ELR (cell line): ENCODE measurements around the gene SLC5A5.

Experiments
- DNase-seq: peaks from one replicate; pipeline ENCODE4 v3.0.0-alpha.2; 2015; ENCODE audit warnings: low read depth

The SLC5A5 gene

DNA sequence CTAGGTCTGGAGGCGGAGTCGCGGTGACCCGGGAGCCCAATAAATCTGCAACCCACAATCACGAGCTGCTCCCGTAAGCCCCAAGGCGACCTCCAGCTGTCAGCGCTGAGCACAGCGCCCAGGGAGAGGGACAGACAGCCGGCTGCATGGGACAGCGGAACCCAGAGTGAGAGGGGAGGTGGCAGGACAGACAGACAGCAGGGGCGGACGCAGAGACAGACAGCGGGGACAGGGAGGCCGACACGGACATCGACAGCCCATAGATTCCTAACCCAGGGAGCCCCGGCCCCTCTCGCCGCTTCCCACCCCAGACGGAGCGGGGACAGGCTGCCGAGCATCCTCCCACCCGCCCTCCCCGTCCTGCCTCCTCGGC lies at the start of gene SLC5A5:
TSS of gene SLC5A5 (plus strand) at position 68 of the 373 bp plus-strand sequence. CDS start 375 bp downstream, outside the sequence.
- DNase-seq = no peak

GRCh38 chr19:17824339-17824738 lies 47.4 kb upstream of the SLC5A5 start:
- DNase-seq = no peak

GRCh38 chr19:17826508-17827056 lies 45.2 kb upstream of the SLC5A5 start:
- no peak for DNase-seq

GRCh38 chr19:17829855-17830566 lies 41.7 kb upstream of the SLC5A5 start:
- no peak for DNase-seq

GRCh38 chr19:17830567-17831418 lies 41.0 kb upstream of the SLC5A5 start:
- DNase-seq = peak; percentile 48

- DNase-seq = no peak
Measured at GRCh38 chr19:17831419-17831888, 40.3 kb upstream of the SLC5A5 start.

- DNase-seq = no peak
Measured at GRCh38 chr19:17832443-17833208, 39.1 kb upstream of the SLC5A5 start.

DNA sequence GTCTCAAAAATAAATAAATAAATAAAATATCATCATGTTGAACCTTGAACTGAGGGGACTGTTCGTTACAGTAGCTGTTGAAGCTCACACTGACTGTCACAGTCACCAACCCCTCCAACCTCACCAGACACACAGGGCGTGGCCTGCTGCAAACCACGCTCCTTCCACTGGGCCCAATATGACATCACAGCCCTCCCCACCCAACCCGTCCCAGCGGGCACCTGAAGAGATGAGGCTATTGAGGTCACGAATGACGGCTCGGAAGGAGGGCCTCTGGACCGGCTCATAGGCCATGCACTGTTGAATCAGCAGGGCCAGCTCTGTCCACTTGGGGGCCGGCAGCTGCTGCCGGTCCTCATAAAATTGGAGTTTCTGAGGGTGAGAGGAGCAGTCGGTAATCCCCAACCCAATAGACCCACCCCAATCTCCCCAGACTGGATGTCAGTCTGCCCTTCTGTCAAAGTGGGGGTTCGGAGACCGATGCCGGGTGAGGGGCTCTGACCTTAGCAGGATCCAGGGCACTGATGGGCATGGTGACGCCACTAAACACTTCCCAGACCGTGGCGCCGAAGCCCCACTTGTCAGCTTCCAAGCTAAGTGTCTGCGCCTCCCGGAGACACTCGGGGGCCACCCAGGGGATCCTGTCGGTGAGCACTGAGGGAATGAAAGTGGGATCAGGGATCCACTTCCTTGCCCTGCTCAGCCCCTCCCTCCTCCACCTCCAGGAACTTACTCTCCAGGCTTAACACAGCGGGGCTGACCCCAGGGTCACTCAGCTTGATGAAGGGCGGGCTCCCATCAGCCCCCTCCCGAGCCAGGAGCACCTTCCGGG lies 37.2 kb upstream of the SLC5A5 start:
- DNase-seq = peak; percentile 33

DNA sequence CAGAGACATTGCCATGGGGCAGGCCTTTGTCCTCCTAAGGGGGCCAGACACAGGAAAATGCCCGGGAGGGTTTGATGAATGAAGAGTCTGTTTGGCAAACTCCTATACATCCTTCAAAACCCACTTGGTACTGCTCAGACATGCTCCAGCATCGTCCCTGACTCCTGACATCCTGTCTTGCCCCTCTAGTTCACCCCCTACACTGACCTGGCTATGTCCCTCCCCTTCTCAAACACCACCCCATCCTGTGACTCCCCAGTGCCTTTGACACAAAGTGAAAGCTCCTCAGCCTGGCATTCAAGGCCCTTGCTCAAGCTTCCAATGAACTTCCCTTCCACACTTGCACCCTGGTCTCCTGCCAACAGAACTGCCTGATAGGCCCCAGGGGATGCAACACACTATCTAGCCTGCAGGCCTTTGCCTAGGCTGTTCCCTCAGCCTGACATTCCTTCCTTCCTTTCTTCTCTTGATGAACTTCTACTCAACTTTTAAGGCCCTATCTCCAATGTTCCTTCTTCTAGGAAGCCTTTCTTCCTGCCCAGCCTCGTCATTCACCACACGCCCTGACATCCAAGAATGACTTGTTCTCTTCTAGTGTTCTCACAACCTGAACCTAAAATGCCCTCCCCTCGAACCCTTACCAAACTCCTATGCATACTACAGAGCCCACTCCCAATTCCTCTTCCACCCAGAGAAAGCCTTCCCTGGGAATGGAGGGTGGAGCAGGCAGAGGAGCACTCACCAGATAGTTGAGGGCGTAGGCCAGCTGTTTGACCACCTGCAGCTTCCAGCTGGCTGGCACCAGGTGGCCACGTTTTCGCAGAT lies 36.4 kb upstream of the SLC5A5 start:
- no peak for DNase-seq

GRCh38 chr19:17836530-17836929 lies 35.2 kb upstream of the SLC5A5 start:
- DNase-seq = no peak

DNA sequence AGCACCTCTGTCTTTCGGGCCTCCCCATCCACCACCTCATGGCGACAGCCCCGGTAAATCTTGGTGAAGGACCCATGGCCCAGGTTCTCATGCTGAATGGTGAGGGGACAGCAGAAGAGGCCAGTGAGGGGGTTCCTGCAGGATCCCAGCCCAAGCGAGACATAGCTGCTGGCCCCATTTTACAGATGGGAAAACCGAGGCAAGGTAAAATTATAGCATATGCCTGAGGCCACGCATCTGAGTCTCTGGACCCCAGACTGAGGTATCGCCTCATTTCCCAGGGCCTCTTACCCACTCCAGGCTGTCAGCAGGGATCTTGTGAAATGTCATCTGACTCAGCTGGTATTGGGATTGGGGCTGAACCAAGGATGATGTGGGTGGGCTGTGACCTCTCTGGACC lies 33.8 kb upstream of the SLC5A5 start:
- DNase-seq = no peak

- DNase-seq = no peak
Measured at GRCh38 chr19:17840019-17840418, 31.7 kb upstream of the SLC5A5 start.

- DNase-seq = no peak
Measured at GRCh38 chr19:17841371-17841809, 30.4 kb upstream of the SLC5A5 start.

- peak; percentile 85 for DNase-seq
Measured at GRCh38 chr19:17841810-17842662, 29.7 kb upstream of the SLC5A5 start.

DNA sequence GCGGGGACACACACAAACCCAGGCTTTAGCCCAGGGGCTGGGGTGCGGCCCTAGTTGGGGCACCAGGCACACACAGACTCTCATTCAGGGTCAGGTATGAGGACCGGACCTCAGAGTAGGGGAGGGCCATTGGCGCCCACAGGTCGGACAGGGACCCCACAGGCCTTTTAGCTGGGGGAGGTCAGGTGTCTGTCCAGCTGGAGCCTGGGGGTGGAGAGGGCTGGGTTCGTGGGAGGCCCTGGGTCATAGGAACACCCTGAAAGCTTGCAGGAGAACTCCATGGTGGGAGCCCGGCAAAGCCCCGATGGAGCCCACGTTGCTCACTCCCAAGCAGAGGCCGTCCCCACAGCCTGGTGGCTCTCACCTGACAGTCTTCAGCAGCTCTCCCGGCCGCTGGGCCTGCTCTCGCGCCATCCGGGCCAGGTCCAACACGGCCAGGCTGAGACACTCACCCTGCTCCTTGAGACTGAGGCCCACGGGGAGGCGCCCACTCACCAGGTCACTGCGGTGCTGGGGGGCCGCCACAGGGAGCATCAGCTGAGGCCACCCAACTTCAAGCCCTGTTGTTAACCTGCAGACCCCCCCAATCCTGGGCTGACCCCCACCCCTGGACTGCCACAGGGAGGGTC lies 29.0 kb upstream of the SLC5A5 start:
- DNase-seq = no peak

DNA sequence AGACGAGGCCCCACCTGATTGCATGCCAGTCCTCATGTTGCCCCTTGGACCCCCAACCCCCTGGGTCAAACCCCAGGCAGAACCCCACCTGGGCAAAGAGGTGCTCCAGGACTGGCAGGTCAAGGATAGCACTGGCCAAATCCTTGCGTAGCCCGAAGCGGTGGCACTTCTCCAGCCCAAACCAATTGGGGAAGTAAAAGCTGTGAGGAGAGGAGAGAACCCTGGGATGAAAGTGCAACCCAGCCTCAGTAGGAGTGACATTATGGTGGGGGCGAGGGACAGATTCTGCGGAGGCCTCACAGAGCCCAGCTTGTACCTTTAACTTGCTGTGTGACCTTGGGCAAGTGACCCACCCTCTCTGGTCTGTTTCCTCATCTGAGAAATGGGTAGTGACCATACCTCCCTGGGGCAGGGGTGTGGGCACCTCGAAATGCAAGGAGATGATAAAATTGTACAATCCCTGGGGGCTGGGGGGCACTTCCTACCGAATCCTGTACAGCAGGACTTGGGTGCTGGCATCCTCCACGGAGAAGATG lies 28.4 kb upstream of the SLC5A5 start:
- no peak for DNase-seq

- no peak for DNase-seq
Measured at GRCh38 chr19:17843908-17844490, 27.7 kb upstream of the SLC5A5 start.

DNA sequence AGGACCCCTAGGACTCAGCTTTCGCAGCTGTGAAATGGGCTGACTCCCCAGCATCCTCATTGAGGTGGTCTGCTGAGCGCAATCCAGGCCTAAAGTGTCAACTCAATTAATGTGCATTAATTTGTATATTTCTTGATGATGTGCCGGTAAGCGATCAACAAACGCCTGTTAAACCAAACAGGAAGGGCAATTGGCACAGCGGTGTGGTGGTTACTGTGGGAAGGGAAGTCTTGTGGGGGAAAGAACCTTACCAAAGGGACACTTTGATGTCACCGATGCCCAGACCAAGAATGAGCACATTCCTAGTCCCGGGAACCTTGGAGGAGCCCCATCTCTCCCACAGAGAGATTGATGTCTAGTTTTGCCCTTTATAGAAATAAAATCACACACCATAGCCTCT lies 25.6 kb upstream of the SLC5A5 start:
- no peak for DNase-seq
